Measurements from ENCODE around the gene KLF4. TPM values are rescaled to one million over a fixed set of nuclear protein-coding genes. Genes with fewer than 3 reads are reported as not detected.

KLF4 gene
- total RNA-seq (2021; ENCODE audit: unreplicated experiment): 5.2 TPM
- polyA plus RNA-seq (2012; ENCODE audit: insufficient read length): 2.9 TPM
- Bru-seq, nascent RNA: percentile 46 among the genes with signal in this experiment
- BruChase-seq, experiment 1, labeled RNA remaining after a 2-hour chase: percentile 58 among the genes with signal in this experiment
- percentile 44 among the genes with signal in this experiment for BruChase-seq, experiment 2, labeled RNA remaining after a 6-hour chase
- long read RNA-seq, transcript KLF4-201 (5 exons, 2,813 nt): major isoform, 5 of 11 reads
- long read RNA-seq, partial matches to known transcripts: 3 of 11 reads
- long read RNA-seq, other reads (novel, unspliced or antisense): 0 of 11 reads

DNA sequence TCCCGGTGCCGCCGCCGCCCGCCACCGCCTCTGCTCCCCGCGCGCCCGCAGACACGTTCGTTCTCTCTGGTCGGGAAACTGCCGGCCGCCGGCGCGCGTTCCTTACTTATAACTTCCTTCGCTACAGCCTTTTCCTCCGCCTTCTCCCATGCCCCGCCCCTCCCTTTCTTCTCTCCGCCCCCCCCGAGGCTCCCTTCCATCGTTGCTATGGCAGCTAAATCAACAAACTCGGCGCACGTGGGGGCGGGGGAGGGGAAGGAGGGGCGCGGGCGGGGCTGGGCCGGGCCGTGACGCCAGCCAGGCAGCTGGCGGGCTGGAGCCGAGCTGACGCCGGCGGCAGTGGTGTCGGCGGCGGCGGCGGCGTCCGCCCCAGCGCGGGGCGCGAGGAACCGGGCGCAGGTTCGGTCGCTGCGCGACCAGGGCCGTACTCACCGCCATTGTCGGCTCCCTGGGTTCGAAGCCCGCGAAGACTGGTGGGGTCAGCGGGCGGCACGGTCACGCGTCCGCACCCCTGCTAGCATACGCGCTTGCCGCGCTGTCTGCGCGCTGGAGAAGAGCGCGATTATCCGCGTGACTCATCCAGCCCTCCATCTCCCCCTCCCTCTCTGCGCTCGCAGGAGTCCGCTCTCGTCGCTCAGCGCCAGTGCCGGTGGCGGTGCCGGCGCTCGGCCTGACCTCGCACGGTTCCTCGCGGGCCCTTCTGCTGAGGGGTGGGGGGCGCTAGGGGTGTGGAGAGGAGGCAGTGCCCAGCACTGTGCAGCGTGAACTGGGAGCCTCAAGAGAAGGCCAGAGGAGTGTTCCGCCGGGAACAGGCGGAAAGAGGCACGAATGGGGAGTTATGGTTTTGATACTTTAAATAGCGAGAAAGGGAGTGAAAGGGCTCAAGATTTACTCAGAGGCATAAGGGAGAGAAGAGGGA is at the start of gene KLF4:
TSS of gene KLF4 (minus strand) at position 83 of the 919 bp plus-strand sequence. CDS start 597 bp downstream, outside the sequence.
- 0 out of 2 replicates have a peak within 1 kb of the TSS, but pooled peaks have one; percentile 34 for H3K27ac ChIP-seq (ENCODE audit: low read length)
- H3K9me3 ChIP-seq (ENCODE audit: control insufficient read depth, insufficient read depth, low read depth, low read length): no peaks in the 10 kb centered on the region
- H3K27me3 ChIP-seq (ENCODE audit: control insufficient read depth, insufficient read depth, low read length): no peaks in the 10 kb centered on the region
- ATAC-seq: peak; percentile 80
- CTCF ChIA-PET: interaction anchor here (0.7 kb wide), 1 partner anchor 796 kb away, joined by 4 read pairs; no protein-coding TSS in a partner anchor
- no peaks in the 10 kb centered on the region; the same call in 1 of the 2 replicates for H3K4me1 ChIP-seq (ENCODE audit: control insufficient read depth, insufficient read depth, low read length)
- POLR2A ChIA-PET: interaction anchor here (0.7 kb wide), 1 partner anchor 1193 kb away, joined by 4 read pairs; no protein-coding TSS in a partner anchor
- H3K4me3 ChIP-seq (ENCODE audit: low read depth in 2 of 2, low read length in 2 of 2): peak within 1 kb of the TSS; percentile 48 to 71
- in situ Hi-C loops (cut with HindIII; ENCODE audit: low pct_unique_long_range_greater_than_20kb, low sequenced_read_pairs): no loop called here
- no TSS peak for BruUV-seq (replicated peaks)
- TF ChIP-seq REST (IDR thresholded peaks at IDR 0.05; ENCODE audit: insufficient read depth in 1 of 2, low read depth in 2 of 2, low read length in 1 of 2) (no peak), SIN3A (IDR thresholded peaks at IDR 0.05; ENCODE audit: borderline replicate concordance, insufficient read depth, low read depth, low read length) (0 out of 2 replicates have a peak, but pooled peaks have one; percentile 23), POLR2AphosphoS5 (IDR thresholded peaks at IDR 0.05; ENCODE audit: low read depth, low read length) (no peak), TCF7L2 (IDR thresholded peaks at IDR 0.05; ENCODE audit: low read depth, low read length) (no peak)
- TF ChIP-seq, protein P1, sequence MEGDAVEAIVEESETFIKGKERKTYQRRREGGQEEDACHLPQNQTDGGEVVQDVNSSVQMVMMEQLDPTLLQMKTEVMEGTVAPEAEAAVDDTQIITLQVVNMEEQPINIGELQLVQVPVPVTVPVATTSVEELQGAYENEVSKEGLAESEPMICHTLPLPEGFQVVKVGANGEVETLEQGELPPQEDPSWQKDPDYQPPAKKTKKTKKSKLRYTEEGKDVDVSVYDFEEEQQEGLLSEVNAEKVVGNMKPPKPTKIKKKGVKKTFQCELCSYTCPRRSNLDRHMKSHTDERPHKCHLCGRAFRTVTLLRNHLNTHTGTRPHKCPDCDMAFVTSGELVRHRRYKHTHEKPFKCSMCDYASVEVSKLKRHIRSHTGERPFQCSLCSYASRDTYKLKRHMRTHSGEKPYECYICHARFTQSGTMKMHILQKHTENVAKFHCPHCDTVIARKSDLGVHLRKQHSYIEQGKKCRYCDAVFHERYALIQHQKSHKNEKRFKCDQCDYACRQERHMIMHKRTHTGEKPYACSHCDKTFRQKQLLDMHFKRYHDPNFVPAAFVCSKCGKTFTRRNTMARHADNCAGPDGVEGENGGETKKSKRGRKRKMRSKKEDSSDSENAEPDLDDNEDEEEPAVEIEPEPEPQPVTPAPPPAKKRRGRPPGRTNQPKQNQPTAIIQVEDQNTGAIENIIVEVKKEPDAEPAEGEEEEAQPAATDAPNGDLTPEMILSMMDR (IDR thresholded peaks at IDR 0.05): no peak
- intact Hi-C loops (cut with micrococcal nuclease; ENCODE audit: unreplicated experiment): loop anchor here (10.0 kb wide), 1 partner anchor 65 kb away; no protein-coding TSS in a partner anchor
- no peaks in the 10 kb centered on the region; the same call in 1 of the 2 replicates for H3K36me3 ChIP-seq (ENCODE audit: control insufficient read depth, insufficient read depth, low read length)
- no peak for DNase-seq (ENCODE audit: low read depth, low spot score)

- intact Hi-C loops (cut with micrococcal nuclease; ENCODE audit: unreplicated experiment) (no loop called here), in situ Hi-C loops (cut with HindIII; ENCODE audit: low pct_unique_long_range_greater_than_20kb, low sequenced_read_pairs) (no loop called here)
- Histone ChIP-seq H3K4me1 (ENCODE audit: control insufficient read depth, insufficient read depth, low read length) (no peaks in the 10 kb centered on the region), H3K4me3 (ENCODE audit: low read depth in 2 of 2, low read length in 2 of 2) (no peak overlapping the region), H3K27me3 (ENCODE audit: control insufficient read depth, insufficient read depth, low read length) (no peaks in the 10 kb centered on the region), H3K9me3 (ENCODE audit: control insufficient read depth, insufficient read depth, low read depth, low read length) (no peaks in the 10 kb centered on the region), H3K36me3 (ENCODE audit: control insufficient read depth, insufficient read depth, low read length) (no peaks in the 10 kb centered on the region), H3K27ac (ENCODE audit: low read length) (no peak overlapping the region)
- DNase-seq (ENCODE audit: low read depth, low spot score) (no peak), ATAC-seq (no peak)
- BruUV-seq (replicated peaks): no TSS peak
- TF ChIP-seq POLR2AphosphoS5 (IDR thresholded peaks at IDR 0.05; ENCODE audit: low read depth, low read length): no peak
- TF ChIP-seq, protein P1 (IDR thresholded peaks at IDR 0.05): no peak
- no peak for TF ChIP-seq SIN3A (IDR thresholded peaks at IDR 0.05; ENCODE audit: borderline replicate concordance, insufficient read depth, low read depth, low read length)
- no peak for TF ChIP-seq TCF7L2 (IDR thresholded peaks at IDR 0.05; ENCODE audit: low read depth, low read length)
- no peak for TF ChIP-seq REST (IDR thresholded peaks at IDR 0.05; ENCODE audit: insufficient read depth in 1 of 2, low read depth in 2 of 2, low read length in 1 of 2)
- ChIA-PET CTCF (no interaction called here), POLR2A (no interaction called here)
Measured at GRCh38 chr9:107536462-107536861, 46.9 kb upstream of the KLF4 start.

Data from Panc1 (cell line).